Measurements from ENCODE around the gene AVEN. TPM values are rescaled to one million over a fixed set of nuclear protein-coding genes. Genes with fewer than 3 reads are reported as not detected.

AVEN gene
- total and polyA plus RNA-seq, 2 experiments from 2014 or later: 7.7 to 10.3 TPM

DNA sequence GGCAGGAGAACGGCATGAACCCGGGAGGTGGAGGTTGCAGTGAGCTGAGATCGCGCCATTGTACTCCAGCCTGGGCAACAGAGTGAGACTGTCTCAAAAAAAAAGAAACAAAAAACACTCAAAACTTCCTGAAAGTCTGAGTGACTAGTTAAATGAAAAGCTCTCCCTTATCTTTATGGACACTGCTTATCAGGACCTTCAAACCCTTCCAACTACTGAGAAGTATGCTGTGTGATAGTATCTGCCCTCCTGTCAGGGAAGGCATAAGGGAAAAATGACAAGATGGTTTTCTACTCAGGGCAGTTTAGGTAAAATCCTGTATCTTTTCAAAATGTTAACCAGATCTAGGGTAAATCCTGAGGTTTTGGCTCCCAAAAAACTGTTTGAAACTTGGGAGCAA, 40.9 kb upstream of the AVEN start:
- TF ChIP-seq ZNF114 (CRISPR knock-in tag; IDR thresholded peaks at IDR 0.05) (no peak), CTCF (conservative IDR thresholded peaks at IDR 0.05; ENCODE audit: low read depth in 2 of 2) (no peak), POLR2AphosphoS5 (IDR thresholded peaks at IDR 0.05; ENCODE audit: low read depth) (no peak), ZNF331 (CRISPR knock-in tag; IDR thresholded peaks at IDR 0.05; ENCODE audit: low read depth) (no peak), ETS1 (IDR thresholded peaks at IDR 0.05) (no peak), CREB1 (CRISPR knock-in tag; IDR thresholded peaks at IDR 0.05; ENCODE audit: low read depth) (no peak), NANOG (IDR thresholded peaks at IDR 0.05; ENCODE audit: borderline replicate concordance) (no peak), JUNB (IDR thresholded peaks at IDR 0.05; ENCODE audit: unreplicated experiment) (no peak), REST (IDR thresholded peaks at IDR 0.05; ENCODE audit: unreplicated experiment) (no peak), STAT1 (IDR thresholded peaks at IDR 0.05; ENCODE audit: unreplicated experiment) (no peak), EZH2phosphoT487 (IDR thresholded peaks at IDR 0.05; ENCODE audit: unreplicated experiment) (no peak), EZH2 (IDR thresholded peaks at IDR 0.05; ENCODE audit: low read depth, unreplicated experiment) (no peak)
- Mint-ChIP-seq H3K4me3 (no peak overlapping the region), H3K27ac (no peak overlapping the region), H3K27me3 (ENCODE audit: insufficient read depth, low read depth, poor library complexity) (peaks cover 4% of the 10 kb centered on the region), H3K36me3 (ENCODE audit: low read depth) (peaks cover 4% of the 10 kb centered on the region; the same call in 1 of the 3 replicates), H3K9me3 (no peaks in the 10 kb centered on the region), H3K4me1 (no peaks in the 10 kb centered on the region)
- Histone ChIP-seq H3K79me2 (replicated peaks; ENCODE audit: insufficient read depth) (no peaks in the 10 kb centered on the region), H3K27me3 (ENCODE audit: insufficient read depth) (no peaks in the 10 kb centered on the region), H2AFZ (no peak overlapping the region), H3K27ac (ENCODE audit: low read depth) (no peak overlapping the region), H3K4me1 (ENCODE audit: insufficient read depth) (no peaks in the 10 kb centered on the region), H3K4me3 (no peak overlapping the region), H3F3A (replicated peaks; ENCODE audit: low read depth) (no peaks in the 10 kb centered on the region), H3K9me2 (ENCODE audit: insufficient read depth) (no peaks in the 10 kb centered on the region), H3K4me2 (no peak overlapping the region), H3K36me3 (ENCODE audit: insufficient read depth) (0 out of 2 replicates have a peak, but pooled peaks cover 4% of the 10 kb centered on the region), H4K20me1 (replicated peaks; ENCODE audit: insufficient read depth) (no peaks in the 10 kb centered on the region)
- no peak for DNase-seq (ENCODE audit: low spot score)
- no peak for ATAC-seq

Measured in GM23338 (cell line).